ENCODE results near the gene ALS2CL.

GRCh38 chr3:46734773-46735172 is 41.3 kb upstream of the ALS2CL start:
- TF ChIP-seq CTCF (IDR thresholded peaks at IDR 0.05) = no peak
- no peak for TF ChIP-seq POLR2A (IDR thresholded peaks at IDR 0.05)
